Measurements from ENCODE around the gene ACER3.

ACER3 gene

DNA sequence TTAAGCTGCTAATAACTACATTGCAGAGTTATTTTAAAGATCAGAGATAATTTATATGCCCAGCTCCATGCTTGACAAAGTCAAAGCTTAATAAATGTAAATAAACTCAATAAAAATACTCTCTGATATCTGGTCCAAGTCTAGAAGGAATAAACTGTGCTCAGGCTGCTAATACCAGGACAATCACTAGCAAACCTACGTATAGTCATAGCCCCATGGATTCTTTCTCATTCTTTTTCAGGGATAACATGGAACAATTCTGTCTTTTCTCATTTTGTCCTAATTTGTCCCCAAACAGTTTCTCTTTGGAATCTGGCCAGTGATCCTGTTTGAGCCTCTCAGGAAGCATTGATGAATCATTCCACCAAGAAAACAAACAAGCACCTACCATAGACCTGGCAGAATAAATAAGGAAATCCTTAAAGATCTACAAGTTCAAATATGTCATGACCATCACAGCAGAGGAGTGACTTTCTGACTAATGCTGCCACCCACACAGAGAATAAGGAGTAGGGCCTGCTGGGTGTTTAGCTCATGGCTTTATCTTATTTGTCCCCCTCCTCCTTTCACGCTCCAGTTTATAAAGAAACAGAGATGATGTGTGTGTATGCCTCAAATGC, 159.4 kb downstream of the ACER3 start:
- ATAC-seq, result no peak; the same call in 2 of the 3 replicates
- TF ChIP-seq, protein P1, sequence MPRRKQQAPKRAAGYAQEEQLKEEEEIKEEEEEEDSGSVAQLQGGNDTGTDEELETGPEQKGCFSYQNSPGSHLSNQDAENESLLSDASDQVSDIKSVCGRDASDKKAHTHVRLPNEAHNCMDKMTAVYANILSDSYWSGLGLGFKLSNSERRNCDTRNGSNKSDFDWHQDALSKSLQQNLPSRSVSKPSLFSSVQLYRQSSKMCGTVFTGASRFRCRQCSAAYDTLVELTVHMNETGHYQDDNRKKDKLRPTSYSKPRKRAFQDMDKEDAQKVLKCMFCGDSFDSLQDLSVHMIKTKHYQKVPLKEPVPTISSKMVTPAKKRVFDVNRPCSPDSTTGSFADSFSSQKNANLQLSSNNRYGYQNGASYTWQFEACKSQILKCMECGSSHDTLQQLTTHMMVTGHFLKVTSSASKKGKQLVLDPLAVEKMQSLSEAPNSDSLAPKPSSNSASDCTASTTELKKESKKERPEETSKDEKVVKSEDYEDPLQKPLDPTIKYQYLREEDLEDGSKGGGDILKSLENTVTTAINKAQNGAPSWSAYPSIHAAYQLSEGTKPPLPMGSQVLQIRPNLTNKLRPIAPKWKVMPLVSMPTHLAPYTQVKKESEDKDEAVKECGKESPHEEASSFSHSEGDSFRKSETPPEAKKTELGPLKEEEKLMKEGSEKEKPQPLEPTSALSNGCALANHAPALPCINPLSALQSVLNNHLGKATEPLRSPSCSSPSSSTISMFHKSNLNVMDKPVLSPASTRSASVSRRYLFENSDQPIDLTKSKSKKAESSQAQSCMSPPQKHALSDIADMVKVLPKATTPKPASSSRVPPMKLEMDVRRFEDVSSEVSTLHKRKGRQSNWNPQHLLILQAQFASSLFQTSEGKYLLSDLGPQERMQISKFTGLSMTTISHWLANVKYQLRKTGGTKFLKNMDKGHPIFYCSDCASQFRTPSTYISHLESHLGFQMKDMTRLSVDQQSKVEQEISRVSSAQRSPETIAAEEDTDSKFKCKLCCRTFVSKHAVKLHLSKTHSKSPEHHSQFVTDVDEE (CRISPR knock-in tag; IDR thresholded peaks at IDR 0.05), result no peak
- no peak for TF ChIP-seq CSDC2 (CRISPR knock-in tag; IDR thresholded peaks at IDR 0.05)
- TF ChIP-seq ZNF8 (CRISPR knock-in tag; IDR thresholded peaks at IDR 0.05), result no peak
- TF ChIP-seq ZNF70 (CRISPR knock-in tag; IDR thresholded peaks at IDR 0.05), result no peak
- TF ChIP-seq, protein P2, sequence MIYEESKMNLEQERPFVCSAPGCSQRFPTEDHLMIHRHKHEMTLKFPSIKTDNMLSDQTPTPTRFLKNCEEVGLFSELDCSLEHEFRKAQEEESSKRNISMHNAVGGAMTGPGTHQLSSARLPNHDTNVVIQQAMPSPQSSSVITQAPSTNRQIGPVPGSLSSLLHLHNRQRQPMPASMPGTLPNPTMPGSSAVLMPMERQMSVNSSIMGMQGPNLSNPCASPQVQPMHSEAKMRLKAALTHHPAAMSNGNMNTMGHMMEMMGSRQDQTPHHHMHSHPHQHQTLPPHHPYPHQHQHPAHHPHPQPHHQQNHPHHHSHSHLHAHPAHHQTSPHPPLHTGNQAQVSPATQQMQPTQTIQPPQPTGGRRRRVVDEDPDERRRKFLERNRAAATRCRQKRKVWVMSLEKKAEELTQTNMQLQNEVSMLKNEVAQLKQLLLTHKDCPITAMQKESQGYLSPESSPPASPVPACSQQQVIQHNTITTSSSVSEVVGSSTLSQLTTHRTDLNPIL (CRISPR knock-in tag; IDR thresholded peaks at IDR 0.05; ENCODE audit: low read depth), result no peak
- TF ChIP-seq ZFP3 (CRISPR knock-in tag; IDR thresholded peaks at IDR 0.05), result no peak
- no peak for TF ChIP-seq OSR1 (CRISPR knock-in tag; IDR thresholded peaks at IDR 0.05)
- no peak for TF ChIP-seq ZNF565 (CRISPR knock-in tag; conservative IDR thresholded peaks at IDR 0.05; ENCODE audit: low read depth)
- no peak for TF ChIP-seq GLIS3 (CRISPR knock-in tag; IDR thresholded peaks at IDR 0.05)

DNA sequence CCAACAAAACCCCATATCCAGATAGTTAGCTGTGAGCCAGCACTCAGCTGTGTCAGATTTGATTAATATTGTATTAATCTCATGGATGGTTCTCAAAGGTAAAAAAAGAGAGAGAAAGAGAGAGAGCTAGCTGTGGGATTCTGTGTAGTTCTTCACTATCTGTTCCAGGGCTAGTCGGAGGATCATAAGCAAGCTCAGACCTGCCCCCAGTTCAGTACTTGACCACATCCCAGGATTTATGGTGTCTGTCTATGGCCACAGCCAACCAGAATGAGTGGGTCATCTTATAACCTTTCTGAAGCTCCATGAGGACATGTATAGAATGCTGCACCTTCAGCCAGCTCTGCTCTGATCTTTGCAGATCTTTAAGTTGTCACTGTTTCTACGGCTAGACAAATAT, 160.0 kb downstream of the ACER3 start:
- TF ChIP-seq, protein P1 (CRISPR knock-in tag; IDR thresholded peaks at IDR 0.05), result no peak
- TF ChIP-seq OSR1 (CRISPR knock-in tag; IDR thresholded peaks at IDR 0.05) (no peak), SNAI2 (CRISPR knock-in tag; IDR thresholded peaks at IDR 0.05) (no peak)
- ATAC-seq, result no peak; the same call in 2 of the 3 replicates

DNA sequence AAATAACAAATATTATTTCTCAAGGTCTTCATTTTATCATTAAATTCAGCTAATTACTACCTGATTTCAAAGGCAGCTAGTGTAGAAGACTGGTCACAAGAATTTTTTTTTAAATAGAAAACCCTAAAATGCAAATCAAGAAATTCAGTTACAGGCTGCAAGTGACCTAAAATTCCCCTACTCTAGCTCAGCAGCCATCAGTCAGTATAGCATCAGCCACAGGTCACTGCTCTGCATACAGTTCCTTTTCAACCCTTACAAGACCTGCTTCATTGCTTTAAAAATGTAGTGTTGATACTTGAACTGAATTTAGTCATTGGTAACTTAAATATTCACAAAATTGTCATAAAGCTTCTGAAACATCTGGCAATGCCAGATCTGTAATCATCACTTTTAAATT, 164.0 kb downstream of the ACER3 start:
- ATAC-seq, result no peak
- TF ChIP-seq CSDC2 (CRISPR knock-in tag; IDR thresholded peaks at IDR 0.05), result no peak
- TF ChIP-seq, protein P1 (CRISPR knock-in tag; IDR thresholded peaks at IDR 0.05), result no peak
- TF ChIP-seq, protein P3, sequence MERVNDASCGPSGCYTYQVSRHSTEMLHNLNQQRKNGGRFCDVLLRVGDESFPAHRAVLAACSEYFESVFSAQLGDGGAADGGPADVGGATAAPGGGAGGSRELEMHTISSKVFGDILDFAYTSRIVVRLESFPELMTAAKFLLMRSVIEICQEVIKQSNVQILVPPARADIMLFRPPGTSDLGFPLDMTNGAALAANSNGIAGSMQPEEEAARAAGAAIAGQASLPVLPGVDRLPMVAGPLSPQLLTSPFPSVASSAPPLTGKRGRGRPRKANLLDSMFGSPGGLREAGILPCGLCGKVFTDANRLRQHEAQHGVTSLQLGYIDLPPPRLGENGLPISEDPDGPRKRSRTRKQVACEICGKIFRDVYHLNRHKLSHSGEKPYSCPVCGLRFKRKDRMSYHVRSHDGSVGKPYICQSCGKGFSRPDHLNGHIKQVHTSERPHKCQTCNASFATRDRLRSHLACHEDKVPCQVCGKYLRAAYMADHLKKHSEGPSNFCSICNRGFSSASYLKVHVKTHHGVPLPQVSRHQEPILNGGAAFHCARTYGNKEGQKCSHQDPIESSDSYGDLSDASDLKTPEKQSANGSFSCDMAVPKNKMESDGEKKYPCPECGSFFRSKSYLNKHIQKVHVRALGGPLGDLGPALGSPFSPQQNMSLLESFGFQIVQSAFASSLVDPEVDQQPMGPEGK (CRISPR knock-in tag; IDR thresholded peaks at IDR 0.05; ENCODE audit: borderline replicate concordance), result no peak
- no peak for TF ChIP-seq ISL1 (CRISPR knock-in tag; IDR thresholded peaks at IDR 0.05)
- TF ChIP-seq PPARA (CRISPR knock-in tag; IDR thresholded peaks at IDR 0.05; ENCODE audit: borderline replicate concordance), result no peak
- no peak for TF ChIP-seq ESRRG (CRISPR knock-in tag; IDR thresholded peaks at IDR 0.05)
- no peak for TF ChIP-seq ZFP30 (CRISPR knock-in tag; IDR thresholded peaks at IDR 0.05)
- TF ChIP-seq, protein P2 (CRISPR knock-in tag; IDR thresholded peaks at IDR 0.05; ENCODE audit: low read depth), result no peak
- TF ChIP-seq ZNF8 (CRISPR knock-in tag; IDR thresholded peaks at IDR 0.05), result no peak
- TF ChIP-seq TOX (CRISPR knock-in tag; IDR thresholded peaks at IDR 0.05; ENCODE audit: borderline replicate concordance), result no peak
- TF ChIP-seq BACH2 (CRISPR knock-in tag; IDR thresholded peaks at IDR 0.05; ENCODE audit: borderline replicate concordance), result no peak
- no peak for TF ChIP-seq ZNF70 (CRISPR knock-in tag; IDR thresholded peaks at IDR 0.05)
- TF ChIP-seq ZNF565 (CRISPR knock-in tag; conservative IDR thresholded peaks at IDR 0.05; ENCODE audit: low read depth), result no peak
- TF ChIP-seq OSR1 (CRISPR knock-in tag; IDR thresholded peaks at IDR 0.05), result no peak
- no peak for TF ChIP-seq GLIS3 (CRISPR knock-in tag; IDR thresholded peaks at IDR 0.05)
- TF ChIP-seq ZFP3 (CRISPR knock-in tag; IDR thresholded peaks at IDR 0.05), result no peak
- TF ChIP-seq, protein P4, sequence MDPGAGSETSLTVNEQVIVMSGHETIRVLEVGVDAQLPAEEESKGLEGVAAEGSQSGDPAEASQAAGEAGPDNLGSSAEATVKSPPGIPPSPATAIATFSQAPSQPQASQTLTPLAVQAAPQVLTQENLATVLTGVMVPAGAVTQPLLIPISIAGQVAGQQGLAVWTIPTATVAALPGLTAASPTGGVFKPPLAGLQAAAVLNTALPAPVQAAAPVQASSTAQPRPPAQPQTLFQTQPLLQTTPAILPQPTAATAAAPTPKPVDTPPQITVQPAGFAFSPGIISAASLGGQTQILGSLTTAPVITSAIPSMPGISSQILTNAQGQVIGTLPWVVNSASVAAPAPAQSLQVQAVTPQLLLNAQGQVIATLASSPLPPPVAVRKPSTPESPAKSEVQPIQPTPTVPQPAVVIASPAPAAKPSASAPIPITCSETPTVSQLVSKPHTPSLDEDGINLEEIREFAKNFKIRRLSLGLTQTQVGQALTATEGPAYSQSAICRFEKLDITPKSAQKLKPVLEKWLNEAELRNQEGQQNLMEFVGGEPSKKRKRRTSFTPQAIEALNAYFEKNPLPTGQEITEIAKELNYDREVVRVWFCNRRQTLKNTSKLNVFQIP (CRISPR knock-in tag; IDR thresholded peaks at IDR 0.05; ENCODE audit: borderline replicate concordance, low read depth), result no peak
- TF ChIP-seq, protein P5, sequence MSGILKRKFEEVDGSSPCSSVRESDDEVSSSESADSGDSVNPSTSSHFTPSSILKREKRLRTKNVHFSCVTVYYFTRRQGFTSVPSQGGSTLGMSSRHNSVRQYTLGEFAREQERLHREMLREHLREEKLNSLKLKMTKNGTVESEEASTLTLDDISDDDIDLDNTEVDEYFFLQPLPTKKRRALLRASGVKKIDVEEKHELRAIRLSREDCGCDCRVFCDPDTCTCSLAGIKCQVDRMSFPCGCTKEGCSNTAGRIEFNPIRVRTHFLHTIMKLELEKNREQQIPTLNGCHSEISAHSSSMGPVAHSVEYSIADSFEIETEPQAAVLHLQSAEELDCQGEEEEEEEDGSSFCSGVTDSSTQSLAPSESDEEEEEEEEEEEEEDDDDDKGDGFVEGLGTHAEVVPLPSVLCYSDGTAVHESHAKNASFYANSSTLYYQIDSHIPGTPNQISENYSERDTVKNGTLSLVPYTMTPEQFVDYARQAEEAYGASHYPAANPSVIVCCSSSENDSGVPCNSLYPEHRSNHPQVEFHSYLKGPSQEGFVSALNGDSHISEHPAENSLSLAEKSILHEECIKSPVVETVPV (CRISPR knock-in tag; IDR thresholded peaks at IDR 0.05), result no peak
- no peak for TF ChIP-seq SNAI2 (CRISPR knock-in tag; IDR thresholded peaks at IDR 0.05)

All from SK-N-SH treated with all-trans-retinoic acid at 6 μM for 48 hours (cell line).